HEK293T (cell line): ENCODE results near the gene CASZ1.

Source experiments
- CTCF ChIA-PET: fragments of 350-600 bp; formaldehyde crosslinking; extraction: SDS; loops from one replicate; lab custom pipeline; 2021; ENCODE audit warnings: antibody characterized with exemption, inconsistent platforms; lab: Yijun Ruan, JAX
- POLR2A ChIA-PET: fragments of 350-600 bp; formaldehyde crosslinking; extraction: SDS; loops from one replicate; lab custom pipeline; 2020; ENCODE audit warnings: antibody characterized with exemption, inconsistent platforms; lab: Yijun Ruan, JAX
- DNase-seq: peaks from one replicate; pipeline ENCODE4 v3.0.0; 2012; ENCODE audit warnings: mixed read lengths; ENCODE audit errors: extremely low spot score
- ARNT ChIP-seq: fragments of 450-650 bp; IDR thresholded peaks from 2 replicates; pipeline ENCODE4 v1.6.1; 2017; ENCODE audit warnings: mild to moderate bottlenecking
- BHLHE40 ChIP-seq: fragments of 450-650 bp; IDR thresholded peaks from 2 replicates; pipeline ENCODE4 v1.6.1; 2016; ENCODE audit warnings: mild to moderate bottlenecking, moderate library complexity, borderline replicate concordance
- CTBP1 ChIP-seq: fragments of 450-650 bp; IDR thresholded peaks from 2 replicates; pipeline ENCODE4 v1.6.1; 2016; ENCODE audit warnings: borderline replicate concordance
- ELF4 ChIP-seq: fragments of 450-650 bp; IDR thresholded peaks from 2 replicates; pipeline ENCODE4 v1.6.1; 2017; ENCODE audit warnings: antibody characterized with exemption
- FOXA1 ChIP-seq: fragments of 450-650 bp; IDR thresholded peaks from 2 replicates; pipeline ENCODE4 v1.6.1; 2016; ENCODE audit warnings: mild to moderate bottlenecking
- FOXK2 ChIP-seq: fragments of 450-650 bp; IDR thresholded peaks from 2 replicates; pipeline ENCODE4 v1.6.1; 2016; ENCODE audit warnings: mild to moderate bottlenecking
- FOXM1 ChIP-seq: fragments of 450-650 bp; IDR thresholded peaks from 2 replicates; pipeline ENCODE4 v1.6.1; 2017; ENCODE audit warnings: mild to moderate bottlenecking, borderline replicate concordance
- HDGF ChIP-seq: fragments of 450-650 bp; IDR thresholded peaks from 2 replicates; pipeline ENCODE4 v1.6.1; 2017; ENCODE audit warnings: antibody characterized with exemption, borderline replicate concordance
- L3MBTL2 ChIP-seq: fragments of 450-650 bp; conservative IDR thresholded peaks from 2 replicates; pipeline ENCODE4 v1.6.1; 2016; ENCODE audit warnings: mild to moderate bottlenecking
- LEF1 ChIP-seq: fragments of 450-650 bp; IDR thresholded peaks from 2 replicates; pipeline ENCODE4 v1.6.1; 2017; ENCODE audit warnings: mild to moderate bottlenecking, borderline replicate concordance
- NFRKB ChIP-seq: fragments of 450-650 bp; IDR thresholded peaks from 2 replicates; pipeline ENCODE4 v1.6.1; 2016; ENCODE audit warnings: mild to moderate bottlenecking, moderate library complexity
- SP1 ChIP-seq: fragments of 450-650 bp; IDR thresholded peaks from 2 replicates; pipeline ENCODE4 v1.6.1; 2017
- SUZ12 ChIP-seq: fragments of 450-650 bp; IDR thresholded peaks from 2 replicates; pipeline ENCODE4 v1.6.1; 2016; ENCODE audit warnings: mild to moderate bottlenecking
- TARDBP ChIP-seq: fragments of 450-650 bp; IDR thresholded peaks from 2 replicates; pipeline ENCODE4 v1.6.1; 2016
- ZNF384 ChIP-seq: fragments of 450-650 bp; IDR thresholded peaks from 2 replicates; pipeline ENCODE4 v1.6.1; 2016
- TF ChIP-seq, protein P1 (sequence below): fragments of 450-650 bp; IDR thresholded peaks from 2 replicates; pipeline ENCODE4 v1.6.1; 2016

Gene CASZ1

DNA sequence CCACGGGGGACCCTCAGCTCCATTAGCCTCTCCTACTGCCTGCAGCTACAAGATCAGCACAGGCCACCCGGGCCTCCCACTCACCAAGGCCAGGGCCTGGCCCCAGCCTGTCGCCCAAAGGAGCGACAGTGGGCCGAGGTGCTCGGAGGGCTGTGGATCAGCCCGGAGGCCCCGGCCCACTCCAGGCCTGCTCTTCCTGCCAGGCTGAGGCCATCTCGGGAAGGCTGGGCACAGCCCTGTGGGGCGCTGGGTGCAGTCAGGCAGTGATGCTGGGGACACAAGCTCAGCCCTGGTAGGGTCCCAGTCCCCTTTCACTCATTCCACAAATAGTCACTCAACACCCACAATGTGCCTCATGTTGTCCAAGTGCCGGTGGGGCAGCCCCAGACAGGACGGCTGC, 58.8 kb downstream of the CASZ1 start:
- TF ChIP-seq SUZ12 (no peak), SP1 (no peak), FOXA1 (no peak), NFRKB (no peak), FOXM1 (no peak), LEF1 (no peak), BHLHE40 (no peak), HDGF (no peak), ARNT (no peak), CTBP1 (no peak), TARDBP (no peak), L3MBTL2 (no peak), ZNF384 (no peak), ELF4 (no peak), FOXK2 (no peak)
- TF ChIP-seq, protein P1, sequence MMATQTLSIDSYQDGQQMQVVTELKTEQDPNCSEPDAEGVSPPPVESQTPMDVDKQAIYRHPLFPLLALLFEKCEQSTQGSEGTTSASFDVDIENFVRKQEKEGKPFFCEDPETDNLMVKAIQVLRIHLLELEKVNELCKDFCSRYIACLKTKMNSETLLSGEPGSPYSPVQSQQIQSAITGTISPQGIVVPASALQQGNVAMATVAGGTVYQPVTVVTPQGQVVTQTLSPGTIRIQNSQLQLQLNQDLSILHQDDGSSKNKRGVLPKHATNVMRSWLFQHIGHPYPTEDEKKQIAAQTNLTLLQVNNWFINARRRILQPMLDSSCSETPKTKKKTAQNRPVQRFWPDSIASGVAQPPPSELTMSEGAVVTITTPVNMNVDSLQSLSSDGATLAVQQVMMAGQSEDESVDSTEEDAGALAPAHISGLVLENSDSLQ: no peak
- no peak for DNase-seq
- POLR2A ChIA-PET: no interaction called here
- CTCF ChIA-PET: no interaction called here

DNA sequence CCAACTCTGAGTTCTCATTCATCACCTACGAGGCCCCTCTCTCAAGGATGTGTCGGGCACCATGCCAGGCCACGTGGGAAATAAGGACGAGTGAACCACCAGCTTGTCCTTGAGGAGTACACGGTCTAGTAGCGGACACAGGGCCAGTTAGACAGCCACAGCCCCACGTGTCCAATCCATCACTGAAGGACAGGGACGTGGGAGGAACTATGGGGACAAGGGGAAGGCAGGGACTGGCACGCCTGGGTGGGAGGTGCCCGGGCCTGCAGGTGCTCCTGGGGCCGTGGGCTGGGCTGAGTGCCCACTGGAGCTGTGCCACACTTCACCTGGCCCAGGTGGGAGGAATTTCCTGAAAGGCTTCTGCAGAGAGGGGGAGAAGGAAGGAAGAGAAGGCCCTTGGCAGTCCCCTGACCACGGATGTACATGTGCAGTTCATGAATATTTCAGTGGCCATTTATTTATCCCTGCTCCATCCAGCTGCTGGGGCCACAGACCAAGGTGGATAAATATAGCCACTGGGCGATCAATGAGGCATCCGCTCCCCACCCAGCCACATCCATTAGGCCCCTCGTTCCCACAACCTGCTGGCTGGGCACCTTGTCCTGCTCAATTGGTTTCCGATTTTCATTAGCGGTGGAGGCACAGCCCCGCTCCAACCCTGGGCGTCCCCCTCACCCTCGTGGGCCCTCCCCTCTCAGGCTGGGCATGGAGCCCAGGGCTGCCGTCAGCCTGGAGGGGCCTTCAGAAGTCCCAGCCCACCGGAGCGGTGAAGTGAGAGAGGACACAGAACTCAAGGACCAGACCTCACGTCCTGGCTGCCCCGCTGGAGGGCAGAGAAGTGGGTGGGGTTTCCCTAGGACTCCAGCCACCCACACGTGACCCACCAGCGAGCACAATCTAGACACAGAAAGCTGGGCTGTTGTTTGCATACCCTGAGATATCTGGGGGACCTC, 59.5 kb downstream of the CASZ1 start:
- POLR2A ChIA-PET: no interaction called here
- TF ChIP-seq CTBP1 (no peak), TARDBP (no peak), ARNT (no peak), NFRKB (no peak)
- CTCF ChIA-PET: interaction anchor here (0.5 kb wide), 1 partner anchor 57 kb away, joined by 3 read pairs; no protein-coding TSS in a partner anchor
- no peak for DNase-seq

DNA sequence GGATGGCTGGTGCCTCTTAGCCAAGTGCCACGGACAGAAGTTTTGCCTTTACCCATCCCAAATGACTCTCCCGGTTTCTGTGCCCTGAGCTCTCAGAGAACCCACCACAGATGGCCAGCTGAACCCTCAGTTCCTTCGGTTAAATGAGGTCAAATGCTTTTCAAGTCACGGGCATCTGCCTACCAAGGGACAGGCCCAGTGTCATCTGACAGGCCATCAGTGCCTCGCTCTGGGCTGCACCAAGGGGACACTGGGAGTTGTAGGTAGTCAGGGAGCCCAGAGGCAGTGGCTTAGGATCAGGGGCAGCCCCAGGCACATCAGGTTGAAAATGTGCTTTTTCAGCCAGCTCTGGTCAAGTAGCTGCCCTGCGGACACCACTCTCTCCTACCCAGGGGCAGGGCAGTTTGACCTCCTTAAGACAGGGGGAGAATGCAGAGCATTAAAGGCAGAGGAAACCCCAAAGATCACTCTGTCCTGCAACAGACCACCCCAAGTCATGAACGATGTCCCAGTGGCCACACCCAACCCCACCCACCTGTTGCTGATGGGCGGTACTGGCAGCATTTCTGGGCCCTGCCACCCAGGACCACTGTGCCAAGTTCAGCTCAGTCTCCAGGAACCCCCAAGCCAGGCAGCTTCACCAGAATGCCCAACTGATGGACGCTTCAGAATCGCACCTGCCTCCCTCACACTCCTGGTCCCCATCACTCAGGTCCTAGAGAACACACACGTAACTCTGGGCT, 60.7 kb downstream of the CASZ1 start:
- CTCF ChIA-PET: interaction anchor here (0.5 kb wide), 1 partner anchor 58 kb away, joined by 3 read pairs; no protein-coding TSS in a partner anchor
- POLR2A ChIA-PET: no interaction called here
- no peak for TF ChIP-seq FOXK2
- no peak for TF ChIP-seq HDGF
- TF ChIP-seq TARDBP: no peak
- TF ChIP-seq NFRKB: no peak
- TF ChIP-seq CTBP1: no peak
- TF ChIP-seq FOXM1: no peak
- TF ChIP-seq, protein P1: no peak
- no peak for TF ChIP-seq FOXA1
- TF ChIP-seq ELF4: no peak
- TF ChIP-seq BHLHE40: no peak
- TF ChIP-seq L3MBTL2: no peak
- TF ChIP-seq LEF1: no peak
- no peak for DNase-seq

DNA sequence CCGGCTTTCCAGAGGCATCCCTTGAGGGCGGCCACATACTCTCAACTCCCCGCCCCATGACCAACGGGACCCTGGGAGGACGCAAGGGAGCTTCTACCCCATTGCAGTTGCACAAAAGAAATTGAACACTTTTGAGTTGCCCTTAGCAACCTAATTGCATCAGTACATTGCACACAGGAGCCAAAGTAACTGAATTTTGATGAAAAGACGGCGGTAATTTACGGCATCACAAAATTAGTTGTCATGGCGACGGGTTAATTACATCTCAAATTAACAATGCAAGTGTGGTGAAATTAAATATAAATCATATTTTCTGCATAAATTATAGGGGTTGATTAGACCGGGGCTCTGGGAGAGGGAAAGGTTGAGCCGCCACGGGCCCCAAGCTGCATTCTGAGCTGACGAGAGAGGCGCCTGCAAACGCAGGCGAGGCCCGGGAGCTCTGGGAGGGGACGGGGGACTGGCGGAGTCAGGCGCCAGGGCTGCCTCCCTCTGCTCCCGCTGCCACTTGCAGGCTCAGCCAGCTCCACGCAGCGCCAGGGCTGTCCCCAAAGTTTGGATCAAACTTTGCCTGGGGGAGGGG, 61.4 kb downstream of the CASZ1 start:
- CTCF ChIA-PET: no interaction called here
- POLR2A ChIA-PET: no interaction called here
- peak; percentile 40 for DNase-seq
- TF ChIP-seq, protein P1: peak; percentile 8; the same call in 1 of the 2 replicates
- no peak for TF ChIP-seq CTBP1

DNA sequence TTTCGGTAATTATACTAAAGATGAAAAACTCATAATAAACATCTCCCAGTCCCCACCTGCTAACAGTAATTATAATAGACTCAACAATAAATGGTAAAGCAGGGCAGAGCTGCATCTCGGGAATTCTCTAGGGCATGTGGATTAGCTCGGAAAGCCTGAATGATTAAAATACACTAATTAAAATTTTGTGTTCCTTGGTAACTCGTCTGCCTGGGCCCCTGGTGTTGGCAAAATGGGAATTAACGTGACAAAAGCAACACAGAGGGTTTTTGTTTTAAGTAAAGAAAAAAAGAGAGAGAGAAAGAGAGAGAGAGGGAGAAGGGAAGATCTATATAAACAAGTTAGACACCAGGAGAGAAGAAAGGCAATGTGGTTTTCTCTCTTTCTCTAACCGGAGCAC, 62.1 kb downstream of the CASZ1 start:
- ChIA-PET CTCF (no interaction called here), POLR2A (no interaction called here)
- TF ChIP-seq LEF1 (no peak), CTBP1 (no peak), HDGF (no peak), SUZ12 (no peak), ELF4 (no peak), ARNT (no peak), NFRKB (no peak), BHLHE40 (no peak), FOXA1 (no peak), TARDBP (no peak), FOXM1 (no peak)
- TF ChIP-seq, protein P1: no peak
- no peak for DNase-seq
